ENCODE measurements around the gene ARNT2. TPM values are rescaled to one million over a fixed set of nuclear protein-coding genes. Genes with fewer than 3 reads are reported as not detected.

ARNT2 gene
- total and polyA plus RNA-seq, 2 of the 13 experiments (the other 11 are each of a cell fraction or from before 2014, with no cell fraction given) = 0.69 to 1.7 TPM

GRCh38 chr15:80597076-80597475 is 192.9 kb downstream of the ARNT2 start:
- Histone ChIP-seq H2AFZ (ENCODE audit: low read length) (no peak overlapping the region), H3K4me1 (ENCODE audit: insufficient read depth, low read length) (peaks cover 42% of the 10 kb centered on the region), H4K20me1 (ENCODE audit: insufficient read depth, low read length) (no peaks in the 10 kb centered on the region), H3K9me3 (ENCODE audit: low read length) (no peaks in the 10 kb centered on the region), H3K4me3 (replicated peaks in 1 of 3; ENCODE audit: insufficient read depth in 1 of 3, low read depth in 2 of 3, low read length in 3 of 3) (no peak overlapping the region), H3K27me3 (ENCODE audit: control insufficient read depth in 1 of 2, insufficient read depth in 2 of 2, low read length in 2 of 2) (no peaks in the 10 kb centered on the region), H3K36me3 (replicated peaks in 1 of 2; ENCODE audit: control insufficient read depth in 1 of 2, insufficient read depth in 2 of 2, low read length in 2 of 2) (no peaks in the 10 kb centered on the region), H3K9ac (ENCODE audit: insufficient read depth, low read depth, low read length) (no peak overlapping the region), H3K27ac (ENCODE audit: extremely low read length, insufficient read depth, low read length) (no peak overlapping the region), H3K4me2 (ENCODE audit: low read depth, low read length) (no peak overlapping the region), H3K79me2 (ENCODE audit: insufficient read depth, low read length) (no peaks in the 10 kb centered on the region)
- CTCF ChIA-PET (ENCODE audit: low intra/inter-chr PET ratio, low total read pairs) = no interaction called here
- ATAC-seq (no peak; the same call in 2 of the 3 replicates), DNase-seq (ENCODE audit: low spot score) (no peak), FAIRE-seq (no peak)
- WGBS (ENCODE audit: low lambda C conversion rate) = 82% methylated on average over 10 of the region's 10 CpGs
- in situ Hi-C loops (cut with HindIII; ENCODE audit: extremely low pct_ligation_motif_present, low pct_unique_long_range_greater_than_20kb) (no loop called here), intact Hi-C loops (cut with micrococcal nuclease; ENCODE audit: unreplicated experiment) (no loop called here)
- POLR2A ChIA-PET = interaction anchor here (1.2 to 2.1 kb wide), 5 partner anchors 10 to 182 kb away, joined by 3 to 10 read pairs (median 4); partner anchors contain the start of genes ABHD17C and CEMIP
- TF ChIP-seq SUZ12 (IDR thresholded peaks at IDR 0.05; ENCODE audit: low read depth, low read length) (no peak), ZNF790 (CRISPR knock-in tag; IDR thresholded peaks at IDR 0.05; ENCODE audit: borderline replicate concordance) (no peak), ZNF382 (CRISPR knock-in tag; IDR thresholded peaks at IDR 0.05; ENCODE audit: borderline replicate concordance) (no peak), ATAD3A (CRISPR knock-in tag; IDR thresholded peaks at IDR 0.05) (no peak), IKZF4 (CRISPR knock-in tag; IDR thresholded peaks at IDR 0.05; ENCODE audit: borderline replicate concordance, low read depth, not compliant biosample characterization) (no peak), PITX1 (CRISPR knock-in tag; IDR thresholded peaks at IDR 0.05) (no peak), KLF15 (CRISPR knock-in tag; IDR thresholded peaks at IDR 0.05; ENCODE audit: borderline replicate concordance) (no peak), MTA3 (CRISPR knock-in tag; IDR thresholded peaks at IDR 0.05) (no peak), ZNF841 (CRISPR knock-in tag; IDR thresholded peaks at IDR 0.05; ENCODE audit: borderline replicate concordance) (no peak), GPN1 (CRISPR knock-in tag; IDR thresholded peaks at IDR 0.05; ENCODE audit: borderline replicate concordance) (no peak), ZNF263 (CRISPR knock-in tag; IDR thresholded peaks at IDR 0.05) (no peak), FIP1L1 (IDR thresholded peaks at IDR 0.05; ENCODE audit: borderline replicate concordance, insufficient read depth, low read depth, low read length) (no peak), ZNF235 (CRISPR knock-in tag; IDR thresholded peaks at IDR 0.05; ENCODE audit: borderline replicate concordance) (no peak), POGK (CRISPR knock-in tag; conservative IDR thresholded peaks at IDR 0.05) (no peak)
- BruUV-seq (replicated peaks) = no TSS peak

Measured in HepG2 (cell line).